ENCODE data around the gene CDKN1A. TPM values are rescaled to one million over a fixed set of nuclear protein-coding genes. Genes with fewer than 3 reads are reported as not detected.
A peak's percentile ranks its signal among the peaks of the same experiment; 100 is the strongest.

CDKN1A gene
- total and polyA plus RNA-seq, 2 experiments from 2014 or later = 549 to 813 TPM

GRCh38 chr6:36633915-36634314 is 44.6 kb upstream of the CDKN1A start:
- Histone ChIP-seq H3K27me3 (replicated peaks; ENCODE audit: insufficient read depth) (no peaks in the 10 kb centered on the region), H3F3A (ENCODE audit: insufficient read depth) (no peaks in the 10 kb centered on the region), H3K79me2 (ENCODE audit: insufficient read depth) (no peaks in the 10 kb centered on the region), H2AFZ (no peak overlapping the region), H3K4me1 (ENCODE audit: insufficient read depth) (no peaks in the 10 kb centered on the region), H3K9ac (no peak overlapping the region), H4K20me1 (ENCODE audit: insufficient read depth) (no peaks in the 10 kb centered on the region), H3K9me3 (ENCODE audit: low read depth) (no peaks in the 10 kb centered on the region), H3K27ac (no peak overlapping the region), H3K4me2 (ENCODE audit: unreplicated experiment) (no peak overlapping the region), H3K9me2 (ENCODE audit: insufficient read depth) (no peaks in the 10 kb centered on the region), H3K36me3 (ENCODE audit: low read depth) (no peaks in the 10 kb centered on the region), H3K4me3 (no peak overlapping the region)
- in situ Hi-C loops (cut with MboI) = no loop called here
- 74 to 80% methylated on average over 9 of the region's 9 CpGs for WGBS, 2 experiments (ENCODE audit: low coverage in 1 of 2, low lambda C conversion rate in 2 of 2, missing lambda C conversion rate in 2 of 2)
- TF ChIP-seq EZH2 (IDR thresholded peaks at IDR 0.05; ENCODE audit: insufficient read depth, poor library complexity, severe bottlenecking) (no peak), EZH2phosphoT487 (IDR thresholded peaks at IDR 0.05; ENCODE audit: insufficient read depth, low read depth) (no peak)
- peak; percentile 37 for DNase-seq

- H3K9ac ChIP-seq = no peak overlapping the region
- no peak overlapping the region for H3K4me2 ChIP-seq (ENCODE audit: unreplicated experiment)
- no peaks in the 10 kb centered on the region for H3K4me1 ChIP-seq (ENCODE audit: insufficient read depth)
- no peak overlapping the region for H3K27ac ChIP-seq
- H3K9me2 ChIP-seq (ENCODE audit: insufficient read depth) = no peaks in the 10 kb centered on the region
- DNase-seq = no peak
- H3K4me3 ChIP-seq = no peak overlapping the region
- WGBS, 2 experiments (ENCODE audit: low coverage in 1 of 2, low lambda C conversion rate in 2 of 2, missing lambda C conversion rate in 2 of 2) = 87 to 93% methylated on average over 15 to 16 of the region's 16 CpGs
- TF ChIP-seq EZH2 (IDR thresholded peaks at IDR 0.05; ENCODE audit: insufficient read depth, poor library complexity, severe bottlenecking) (no peak), EZH2phosphoT487 (IDR thresholded peaks at IDR 0.05; ENCODE audit: insufficient read depth, low read depth) (no peak)
- H4K20me1 ChIP-seq (ENCODE audit: insufficient read depth) = no peaks in the 10 kb centered on the region
- no peaks in the 10 kb centered on the region for H3K27me3 ChIP-seq (replicated peaks; ENCODE audit: insufficient read depth)
- no peaks in the 10 kb centered on the region for H3K36me3 ChIP-seq (ENCODE audit: low read depth)
- in situ Hi-C loops (cut with MboI) = no loop called here
- H2AFZ ChIP-seq = no peak overlapping the region
- no peaks in the 10 kb centered on the region for H3K9me3 ChIP-seq (ENCODE audit: low read depth)
- H3K79me2 ChIP-seq (ENCODE audit: insufficient read depth) = no peaks in the 10 kb centered on the region
- H3F3A ChIP-seq (ENCODE audit: insufficient read depth) = no peaks in the 10 kb centered on the region
Measured at GRCh38 chr6:36634317-36635108, 44.0 kb upstream of the CDKN1A start.

DNA sequence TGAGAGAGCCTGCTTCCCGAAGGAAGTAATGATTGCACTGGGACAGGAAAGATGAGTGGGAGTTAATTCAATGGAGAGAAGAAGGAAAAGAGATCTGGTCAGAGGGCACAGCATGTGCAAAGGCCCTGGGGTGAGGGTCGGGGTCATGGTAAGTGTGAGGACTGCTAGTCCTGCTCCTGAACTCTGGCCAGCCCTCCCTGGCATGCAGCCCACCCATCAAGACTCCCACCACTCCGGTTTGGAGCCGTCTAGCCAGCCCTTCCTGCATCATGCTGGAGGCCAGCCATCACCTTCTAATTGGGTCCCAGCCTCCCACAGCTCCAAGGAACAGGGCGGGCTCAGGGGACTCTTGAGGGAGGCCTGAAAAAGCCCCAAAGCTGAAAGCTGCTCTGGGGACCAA is 42.2 kb upstream of the CDKN1A start:
- DNase-seq = no peak
- H3K9me3 ChIP-seq (ENCODE audit: low read depth) = no peaks in the 10 kb centered on the region
- in situ Hi-C loops (cut with MboI) = no loop called here

GRCh38 chr6:36636687-36637418 is 41.7 kb upstream of the CDKN1A start:
- no peaks in the 10 kb centered on the region for H3K27me3 ChIP-seq (replicated peaks; ENCODE audit: insufficient read depth)
- H3K79me2 ChIP-seq (ENCODE audit: insufficient read depth) = no peaks in the 10 kb centered on the region
- H4K20me1 ChIP-seq (ENCODE audit: insufficient read depth) = no peaks in the 10 kb centered on the region
- H3F3A ChIP-seq (ENCODE audit: insufficient read depth) = no peaks in the 10 kb centered on the region
- TF ChIP-seq EZH2 (IDR thresholded peaks at IDR 0.05; ENCODE audit: insufficient read depth, poor library complexity, severe bottlenecking) (no peak), EZH2phosphoT487 (IDR thresholded peaks at IDR 0.05; ENCODE audit: insufficient read depth, low read depth) (no peak)
- no peak overlapping the region for H3K4me2 ChIP-seq (ENCODE audit: unreplicated experiment)
- no peak overlapping the region for H3K4me3 ChIP-seq
- no peak overlapping the region for H3K27ac ChIP-seq
- no peaks in the 10 kb centered on the region for H3K4me1 ChIP-seq (ENCODE audit: insufficient read depth)
- 75 to 79% methylated on average over 11 to 12 of the region's 12 CpGs for WGBS, 2 experiments (ENCODE audit: low coverage in 1 of 2, low lambda C conversion rate in 2 of 2, missing lambda C conversion rate in 2 of 2)
- no peak overlapping the region for H2AFZ ChIP-seq
- H3K9me2 ChIP-seq (ENCODE audit: insufficient read depth) = no peaks in the 10 kb centered on the region
- no peaks in the 10 kb centered on the region for H3K9me3 ChIP-seq (ENCODE audit: low read depth)
- DNase-seq = no peak
- in situ Hi-C loops (cut with MboI) = no loop called here
- no peaks in the 10 kb centered on the region for H3K36me3 ChIP-seq (ENCODE audit: low read depth)
- no peak overlapping the region for H3K9ac ChIP-seq

More for the DNA sequence above, 42.2 kb upstream of the CDKN1A start:
- WGBS, 2 experiments (ENCODE audit: low coverage in 1 of 2, low lambda C conversion rate in 2 of 2, missing lambda C conversion rate in 2 of 2) = 85 to 86% methylated on average over 5 of the region's 5 CpGs
- Histone ChIP-seq H3K27ac (no peak overlapping the region), H2AFZ (no peak overlapping the region), H3K79me2 (ENCODE audit: insufficient read depth) (no peaks in the 10 kb centered on the region), H3K9ac (no peak overlapping the region), H3K4me1 (ENCODE audit: insufficient read depth) (no peaks in the 10 kb centered on the region), H3K4me2 (ENCODE audit: unreplicated experiment) (no peak overlapping the region), H3K36me3 (ENCODE audit: low read depth) (no peaks in the 10 kb centered on the region), H3F3A (ENCODE audit: insufficient read depth) (no peaks in the 10 kb centered on the region), H3K4me3 (no peak overlapping the region), H3K9me2 (ENCODE audit: insufficient read depth) (no peaks in the 10 kb centered on the region), H3K27me3 (replicated peaks; ENCODE audit: insufficient read depth) (no peaks in the 10 kb centered on the region), H4K20me1 (ENCODE audit: insufficient read depth) (no peaks in the 10 kb centered on the region)
- TF ChIP-seq EZH2phosphoT487 (IDR thresholded peaks at IDR 0.05; ENCODE audit: insufficient read depth, low read depth) (no peak), EZH2 (IDR thresholded peaks at IDR 0.05; ENCODE audit: insufficient read depth, poor library complexity, severe bottlenecking) (no peak)

All from GM23248 (cell line).